OCI-LY3 (cell line): ENCODE results near the gene TGFBRAP1.

Experiments used
- H2AFZ ChIP-seq: fragments of 200-600, 300-600 bp; shearing (Covaris generic); 2 replicates; pipeline ENCODE4 v1.6.0; 2014; ENCODE audit warnings: antibody characterized with exemption, low read depth, low read length
- H3K27ac ChIP-seq: fragments of 200-600, 300-600 bp; sonication (generic); 2 replicates; pipeline ENCODE4 v1.5.1; 2014; ENCODE audit warnings: mild to moderate bottlenecking, low read length, moderate library complexity, mixed read lengths
- H3K27me3 ChIP-seq: fragments of 200-600, 300-600 bp; sonication (generic); 2 replicates; pipeline ENCODE4 v1.6.1; 2014; ENCODE audit warnings: low read depth, low read length, mixed read lengths
- H3K36me3 ChIP-seq: fragments of 200-600, 300-600 bp; sonication (generic); replicated peaks from 2 replicates; pipeline ENCODE3; 2014; ENCODE audit warnings: low read depth, low read length, mixed read lengths
- H3K4me1 ChIP-seq: fragments of 300-600, 200-600 bp; sonication (generic); 2 replicates; pipeline ENCODE4 v1.6.1; 2014; ENCODE audit warnings: low read length, mixed read lengths
- H3K4me2 ChIP-seq: fragments of 200-600, 300-600 bp; sonication (generic); 2 replicates; pipeline ENCODE4 v1.6.1; 2014; ENCODE audit warnings: low read length, mixed read lengths
- H3K4me3 ChIP-seq: fragments of 300-600, 200-600 bp; sonication (generic); 2 replicates; pipeline ENCODE4 v1.5.1; 2014; ENCODE audit warnings: antibody characterized with exemption, mild to moderate bottlenecking, low read length, moderate library complexity
- H3K79me2 ChIP-seq: fragments of 300-600, 200-600 bp; shearing (Covaris generic); 2 replicates; pipeline ENCODE4 v1.6.1; 2014; ENCODE audit warnings: mild to moderate bottlenecking, low read length, mixed read lengths
- H3K9ac ChIP-seq: fragments of 300-600, 200-600 bp; shearing (Covaris generic); 2 replicates; pipeline ENCODE4 v1.6.0; 2014; ENCODE audit warnings: mild to moderate bottlenecking, low read length, moderate library complexity
- H3K9me3 ChIP-seq: fragments of 200-600, 300-600 bp; shearing (Covaris generic); 2 replicates; pipeline ENCODE4 v1.6.1; 2014; ENCODE audit warnings: low read length, mixed read lengths; ENCODE audit not compliant: insufficient read depth
- H4K20me1 ChIP-seq: fragments of 200-600, 300-600 bp; sonication (generic); 2 replicates; pipeline ENCODE4 v1.6.1; 2016; ENCODE audit warnings: low read length, mixed read lengths; ENCODE audit not compliant: insufficient read depth
- EZH2phosphoT487 ChIP-seq: fragments of 200-600 bp; shearing (Covaris generic); IDR thresholded peaks from 2 replicates; pipeline ENCODE4 v1.6.1; 2018; ENCODE audit warnings: antibody characterized with exemption, mixed run types, low read depth
- TF ChIP-seq, protein P1 (sequence below): fragments of 200-600, 300-600 bp; sonication (generic); IDR thresholded peaks from 2 replicates; pipeline ENCODE4 v1.5.1; 2014; ENCODE audit warnings: antibody characterized with exemption, low read length, low read depth

The TGFBRAP1 gene

DNA sequence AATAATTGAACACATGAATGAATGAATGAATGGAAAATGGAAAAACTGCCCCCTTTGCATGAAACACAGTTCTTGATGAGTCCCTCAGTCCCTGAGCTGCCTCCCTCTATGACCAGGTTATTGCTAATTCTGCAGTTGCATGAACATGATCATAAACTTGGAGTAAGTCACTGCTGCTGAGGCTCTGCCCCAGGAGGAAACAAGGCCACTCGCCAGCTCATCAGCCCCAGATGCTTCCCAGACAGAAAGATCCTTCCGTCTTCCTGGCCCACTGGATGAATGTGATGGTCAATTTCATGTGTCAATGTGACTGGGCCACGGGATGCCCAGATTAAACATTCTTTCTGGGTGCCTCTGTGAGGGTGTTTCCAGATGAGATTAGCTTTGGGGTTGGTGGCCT lies 71.6 kb downstream of the TGFBRAP1 start:
- H3K4me2 ChIP-seq, result no peak overlapping the region
- no peaks in the 10 kb centered on the region for H4K20me1 ChIP-seq

DNA sequence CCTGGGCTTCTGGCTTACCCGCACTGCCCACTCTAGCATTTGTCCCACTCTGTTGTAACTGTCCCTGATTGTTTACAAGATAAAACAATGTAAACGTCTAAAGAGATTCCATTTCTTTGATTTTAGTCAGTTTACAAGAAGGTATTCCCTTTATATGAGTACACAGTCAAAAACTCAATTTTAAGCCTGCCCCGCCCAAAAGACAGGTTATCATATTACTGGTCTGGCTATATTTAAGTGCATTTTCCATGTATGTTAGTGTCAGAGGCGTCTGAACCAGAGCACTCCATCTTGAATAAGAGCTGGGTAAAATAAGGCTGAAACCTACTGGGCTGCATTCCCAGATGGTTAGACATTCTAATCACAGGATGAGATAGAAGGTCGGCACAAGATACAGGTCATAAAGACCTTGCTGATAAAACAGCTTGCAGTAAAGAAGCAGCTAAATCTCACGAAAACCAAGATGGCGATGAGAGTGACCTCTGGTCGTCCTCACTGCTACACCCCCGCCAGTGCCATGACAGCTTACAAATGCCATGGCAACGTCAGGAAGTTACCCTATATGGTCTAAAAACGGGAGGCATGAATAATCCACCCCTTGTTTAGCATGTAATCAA lies 73.0 kb downstream of the TGFBRAP1 start:
- TF ChIP-seq EZH2phosphoT487, result no peak
- TF ChIP-seq, protein P1, sequence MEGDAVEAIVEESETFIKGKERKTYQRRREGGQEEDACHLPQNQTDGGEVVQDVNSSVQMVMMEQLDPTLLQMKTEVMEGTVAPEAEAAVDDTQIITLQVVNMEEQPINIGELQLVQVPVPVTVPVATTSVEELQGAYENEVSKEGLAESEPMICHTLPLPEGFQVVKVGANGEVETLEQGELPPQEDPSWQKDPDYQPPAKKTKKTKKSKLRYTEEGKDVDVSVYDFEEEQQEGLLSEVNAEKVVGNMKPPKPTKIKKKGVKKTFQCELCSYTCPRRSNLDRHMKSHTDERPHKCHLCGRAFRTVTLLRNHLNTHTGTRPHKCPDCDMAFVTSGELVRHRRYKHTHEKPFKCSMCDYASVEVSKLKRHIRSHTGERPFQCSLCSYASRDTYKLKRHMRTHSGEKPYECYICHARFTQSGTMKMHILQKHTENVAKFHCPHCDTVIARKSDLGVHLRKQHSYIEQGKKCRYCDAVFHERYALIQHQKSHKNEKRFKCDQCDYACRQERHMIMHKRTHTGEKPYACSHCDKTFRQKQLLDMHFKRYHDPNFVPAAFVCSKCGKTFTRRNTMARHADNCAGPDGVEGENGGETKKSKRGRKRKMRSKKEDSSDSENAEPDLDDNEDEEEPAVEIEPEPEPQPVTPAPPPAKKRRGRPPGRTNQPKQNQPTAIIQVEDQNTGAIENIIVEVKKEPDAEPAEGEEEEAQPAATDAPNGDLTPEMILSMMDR, result no peak
- H3K9me3 ChIP-seq, result no peaks in the 10 kb centered on the region
- no peak overlapping the region for H2AFZ ChIP-seq

More for the DNA sequence above, 71.6 kb downstream of the TGFBRAP1 start:
- H3K9ac ChIP-seq, result no peak overlapping the region
- no peaks in the 10 kb centered on the region for H3K79me2 ChIP-seq
- H3K27ac ChIP-seq, result no peak overlapping the region
- no peaks in the 10 kb centered on the region for H3K36me3 ChIP-seq
- H2AFZ ChIP-seq, result no peak overlapping the region
- TF ChIP-seq, protein P1, result no peak
- TF ChIP-seq EZH2phosphoT487, result no peak
- peaks cover 12% of the 10 kb centered on the region for H3K4me1 ChIP-seq
- no peaks in the 10 kb centered on the region for H3K27me3 ChIP-seq
- no peak overlapping the region for H3K4me3 ChIP-seq
- no peaks in the 10 kb centered on the region for H3K9me3 ChIP-seq

DNA sequence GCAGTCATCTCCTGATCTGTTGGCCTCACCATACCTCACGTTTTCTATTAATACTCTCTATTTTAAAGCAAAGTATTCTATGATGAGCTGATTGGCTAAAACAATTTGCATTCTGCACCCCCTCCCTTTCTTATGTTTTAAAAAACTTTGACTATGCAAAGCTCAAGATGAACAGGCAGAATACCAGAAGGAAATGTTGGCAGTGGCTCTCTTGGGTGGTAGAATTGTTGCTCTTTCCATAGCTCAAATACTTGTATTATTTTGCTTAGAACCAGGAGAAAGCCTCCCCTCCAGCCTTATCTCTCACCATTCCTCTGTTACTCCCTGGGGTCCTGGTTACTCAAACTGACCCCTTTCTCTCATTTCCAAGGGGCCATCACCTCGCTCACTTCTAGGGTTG lies 73.6 kb downstream of the TGFBRAP1 start:
- Histone ChIP-seq H3K9me3 (no peaks in the 10 kb centered on the region), H3K27me3 (no peaks in the 10 kb centered on the region), H2AFZ (no peak overlapping the region), H3K4me2 (no peak overlapping the region), H3K4me1 (peaks cover 12% of the 10 kb centered on the region), H4K20me1 (no peaks in the 10 kb centered on the region), H3K79me2 (no peaks in the 10 kb centered on the region), H3K27ac (no peak overlapping the region), H3K9ac (no peak overlapping the region), H3K36me3 (no peaks in the 10 kb centered on the region), H3K4me3 (no peak overlapping the region)
- TF ChIP-seq, protein P1, result no peak
- no peak for TF ChIP-seq EZH2phosphoT487

More for the DNA sequence above, 73.0 kb downstream of the TGFBRAP1 start:
- Histone ChIP-seq H3K4me2 (no peak overlapping the region), H3K4me3 (no peak overlapping the region), H3K27ac (no peak overlapping the region), H3K79me2 (no peaks in the 10 kb centered on the region), H3K4me1 (peaks cover 12% of the 10 kb centered on the region), H3K9ac (no peak overlapping the region), H4K20me1 (no peaks in the 10 kb centered on the region), H3K27me3 (no peaks in the 10 kb centered on the region), H3K36me3 (no peaks in the 10 kb centered on the region)

DNA sequence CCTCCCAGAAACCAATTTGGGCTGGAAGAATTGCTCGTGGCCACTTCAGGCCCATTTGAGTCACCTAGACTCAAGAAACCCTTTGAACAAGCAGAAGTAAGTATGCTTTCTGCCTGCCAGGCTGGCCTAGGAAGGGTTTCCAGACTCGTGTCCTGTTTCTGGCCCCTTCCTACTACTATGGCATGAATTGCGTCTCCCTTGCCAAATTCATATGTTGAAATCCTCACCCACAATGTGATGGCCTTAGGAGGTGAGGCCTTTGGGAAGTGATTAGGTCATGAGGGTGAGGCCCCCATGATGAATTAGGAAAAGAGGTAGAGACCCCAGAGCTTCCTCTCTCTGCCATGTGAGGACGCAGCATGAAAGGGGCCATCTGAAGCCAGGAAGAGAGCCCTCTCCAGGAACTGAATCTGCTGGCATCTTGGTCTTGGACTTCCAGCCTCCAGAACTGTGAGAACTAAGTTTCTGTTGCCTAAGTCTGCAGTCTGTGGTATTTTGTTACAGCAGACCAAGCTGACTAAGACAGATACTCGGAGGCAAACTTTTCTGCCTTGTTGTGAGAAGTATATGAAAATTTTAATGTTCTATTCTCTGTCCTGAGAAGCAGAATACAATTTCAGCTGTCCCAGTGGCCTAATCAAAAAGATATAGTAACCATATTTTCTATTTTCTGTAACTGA lies 74.9 kb downstream of the TGFBRAP1 start:
- no peak for TF ChIP-seq EZH2phosphoT487
- no peak overlapping the region for H3K4me3 ChIP-seq
- no peak overlapping the region for H3K9ac ChIP-seq
- no peaks in the 10 kb centered on the region for H3K9me3 ChIP-seq
- no peak overlapping the region for H2AFZ ChIP-seq
- H3K79me2 ChIP-seq, result no peaks in the 10 kb centered on the region
- no peaks in the 10 kb centered on the region for H3K36me3 ChIP-seq
- H3K4me2 ChIP-seq, result no peak overlapping the region
- H4K20me1 ChIP-seq, result no peaks in the 10 kb centered on the region
- no peaks in the 10 kb centered on the region for H3K27me3 ChIP-seq
- H3K27ac ChIP-seq, result no peak overlapping the region
- H3K4me1 ChIP-seq, result peaks cover 12% of the 10 kb centered on the region
